ENCODE measurements around the gene KRT75. TPM values are rescaled to one million over a fixed set of nuclear protein-coding genes. Genes with fewer than 3 reads are reported as not detected.

KRT75 gene
- polyA plus RNA-seq, 2 of the 4 experiments (the other 2 are of a cell fraction), result not detected

GRCh38 chr12:52380271-52380694 lies 53.9 kb downstream of the KRT75 start:
- Histone ChIP-seq H3K4me3 (no peak overlapping the region), H3K4me1 (no peaks in the 10 kb centered on the region), H3K27ac (no peak overlapping the region), H3K9me3 (no peaks in the 10 kb centered on the region), H3K4me2 (no peak overlapping the region)
- peak; percentile 52 to 66 for DNase-seq (ENCODE audit: low read depth in 1 of 2, low spot score in 1 of 2)
- ATAC-seq, result peak; percentile 65 to 92; a peak in 5 of 6 replicates
- WGBS (ENCODE audit: missing lambda C conversion rate), result 60% methylated on average over 14 of the region's 15 CpGs
- ChIA-PET POLR2A (no interaction called here), CTCF (interaction anchor here (0.6 to 46.1 kb wide), 22 partner anchors 8 to 493 kb away, joined by 3 to 1221 read pairs (median 4); no protein-coding TSS in a partner anchor)
- no peak for TF ChIP-seq HMGXB4 (CRISPR knock-in tag; IDR thresholded peaks at IDR 0.05; ENCODE audit: borderline replicate concordance)
- TF ChIP-seq MAFK (IDR thresholded peaks at IDR 0.05; ENCODE audit: partially characterized antibody), result peak; percentile 5
- no peak for TF ChIP-seq HOXB13 (CRISPR knock-in tag; IDR thresholded peaks at IDR 0.05; ENCODE audit: low read depth)
- TF ChIP-seq NPAS2 (CRISPR knock-in tag; IDR thresholded peaks at IDR 0.05; ENCODE audit: borderline replicate concordance), result no peak
- no peak for TF ChIP-seq FOSB (CRISPR knock-in tag; IDR thresholded peaks at IDR 0.05)
- no peak for TF ChIP-seq ZNF302 (CRISPR knock-in tag; IDR thresholded peaks at IDR 0.05)
- TF ChIP-seq RAD21 (conservative IDR thresholded peaks at IDR 0.05 in 1 of 2, IDR thresholded peaks at IDR 0.05 in 1 of 2), result peak; percentile 52 to 65; a peak in 3 of 5 replicates
- peak; percentile 53 for TF ChIP-seq CTCF (IDR thresholded peaks at IDR 0.05)
- peak; percentile 50 for TF ChIP-seq SMC3 (IDR thresholded peaks at IDR 0.05)
- FAIRE-seq, result no peak

GRCh38 chr12:52379536-52379935 lies 54.6 kb downstream of the KRT75 start:
- FAIRE-seq, result no peak
- POLR2A ChIA-PET, result no interaction called here
- 89% methylated on average over 6 of the region's 6 CpGs for WGBS (ENCODE audit: missing lambda C conversion rate)

GRCh38 chr12:52378091-52378490 lies 56.1 kb downstream of the KRT75 start:
- no peak overlapping the region for H3K4me3 ChIP-seq
- no peak for TF ChIP-seq HMGXB4 (CRISPR knock-in tag; IDR thresholded peaks at IDR 0.05; ENCODE audit: borderline replicate concordance)
- no peak for TF ChIP-seq HEYL (CRISPR knock-in tag; IDR thresholded peaks at IDR 0.05)
- no peak for TF ChIP-seq TFCP2L1 (CRISPR knock-in tag; IDR thresholded peaks at IDR 0.05)
- TF ChIP-seq POLR2A (IDR thresholded peaks at IDR 0.05; ENCODE audit: low read length), result no peak
- TF ChIP-seq HDAC2 (IDR thresholded peaks at IDR 0.05), result no peak
- no peak for TF ChIP-seq ZSCAN20 (CRISPR knock-in tag; IDR thresholded peaks at IDR 0.05)
- TF ChIP-seq SREBF2 (IDR thresholded peaks at IDR 0.05), result no peak
- TF ChIP-seq KDM1A (IDR thresholded peaks at IDR 0.05; ENCODE audit: low read depth), result no peak
- no peak for TF ChIP-seq ESRRA (IDR thresholded peaks at IDR 0.05; ENCODE audit: borderline replicate concordance, low read length)
- TF ChIP-seq EP300 (IDR thresholded peaks at IDR 0.05), result no peak
- no peak for TF ChIP-seq HOXB13 (CRISPR knock-in tag; IDR thresholded peaks at IDR 0.05; ENCODE audit: low read depth)
- no peak for TF ChIP-seq E2F6 (IDR thresholded peaks at IDR 0.05; ENCODE audit: borderline replicate concordance, low read depth)
- TF ChIP-seq CHD4 (IDR thresholded peaks at IDR 0.05; ENCODE audit: borderline replicate concordance), result no peak
- no peak for TF ChIP-seq NFE2L2 (conservative IDR thresholded peaks at IDR 0.05; ENCODE audit: low read length)
- no peak for TF ChIP-seq JUN (IDR thresholded peaks at IDR 0.05)
- DNase-seq (ENCODE audit: low read depth in 1 of 2, low spot score in 1 of 2), result no peak
- H3K4me1 ChIP-seq, result no peaks in the 10 kb centered on the region
- ChIA-PET POLR2A (no interaction called here), CTCF (interaction anchor here (1.2 to 46.1 kb wide), 6 partner anchors 13 to 496 kb away, joined by 3 to 1221 read pairs (median 4); no protein-coding TSS in a partner anchor)
- peaks cover 5% of the 10 kb centered on the region; the same call in 1 of the 3 replicates for H3K9me3 ChIP-seq
- ATAC-seq, result no peak
- FAIRE-seq, result no peak
- no peak overlapping the region for H3K27ac ChIP-seq
- no peak overlapping the region for H3K4me2 ChIP-seq
- 88% methylated on average over 19 of the region's 19 CpGs for WGBS (ENCODE audit: missing lambda C conversion rate)

More at GRCh38 chr12:52379536-52379935, 54.6 kb downstream of the KRT75 start:
- Histone ChIP-seq H3K4me2 (no peak overlapping the region), H3K27ac (no peak overlapping the region), H3K9me3 (no peaks in the 10 kb centered on the region), H3K4me1 (no peaks in the 10 kb centered on the region), H3K4me3 (no peak overlapping the region)
- ATAC-seq (0 out of 6 replicates have a peak, but pooled peaks of 1 of the 2 experiments have one; percentile 19), DNase-seq (ENCODE audit: low read depth in 1 of 2, low spot score in 1 of 2) (no peak)
- no peak for TF ChIP-seq HOXB13 (CRISPR knock-in tag; IDR thresholded peaks at IDR 0.05; ENCODE audit: low read depth)
- CTCF ChIA-PET, result interaction anchor here (0.7 to 46.1 kb wide), 19 partner anchors 10 to 494 kb away, joined by 3 to 1221 read pairs (median 5); no protein-coding TSS in a partner anchor
